Measurements from ENCODE around the gene BPIFB1. TPM values are rescaled to one million over a fixed set of nuclear protein-coding genes. Genes with fewer than 3 reads are reported as not detected.

Gene BPIFB1
- total RNA-seq, 1 donor from 2014 or later: not detected

DNA sequence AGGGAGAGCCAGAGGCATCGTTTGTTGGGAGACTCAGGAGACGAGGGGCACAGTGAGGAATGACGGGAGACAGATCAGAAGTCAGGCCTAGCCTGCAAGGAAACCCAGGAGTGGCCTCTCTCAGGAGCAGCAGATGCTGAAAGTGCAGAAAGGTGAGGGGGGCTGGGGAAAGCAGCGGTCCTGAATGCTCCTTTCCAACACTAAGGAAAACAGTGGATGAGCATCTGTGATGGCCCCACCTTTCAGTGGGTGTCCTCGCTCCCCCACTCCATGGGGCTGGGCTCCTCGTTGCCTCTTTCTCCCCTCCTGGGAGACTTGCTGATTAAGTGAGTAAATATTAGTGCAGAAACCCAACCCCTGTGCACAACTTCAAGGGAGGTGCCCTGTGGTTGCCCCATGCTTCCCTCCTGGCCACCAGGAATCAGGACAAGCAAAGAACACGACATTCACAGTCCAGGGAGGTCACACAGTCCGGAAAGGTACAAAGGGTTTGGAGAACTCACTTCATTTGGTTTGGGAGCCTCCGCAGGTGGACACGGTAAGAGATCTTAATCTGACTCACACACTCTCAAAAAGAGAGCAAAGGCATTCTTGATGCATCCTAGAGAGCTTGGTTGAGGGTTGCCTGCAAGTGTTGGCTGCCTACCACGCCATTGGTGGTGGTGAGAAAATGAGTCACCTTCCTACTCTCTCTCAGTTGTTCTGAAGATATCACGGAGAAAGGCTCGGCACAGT, 9.7 kb upstream of the BPIFB1 start:
- Mint-ChIP-seq H3K27me3 (ENCODE audit: insufficient read depth, low read depth) (peaks cover 14% of the 10 kb centered on the region), H3K4me1 (peaks cover 10% of the 10 kb centered on the region)
- no peak for DNase-seq (ENCODE audit: low spot score)

DNA sequence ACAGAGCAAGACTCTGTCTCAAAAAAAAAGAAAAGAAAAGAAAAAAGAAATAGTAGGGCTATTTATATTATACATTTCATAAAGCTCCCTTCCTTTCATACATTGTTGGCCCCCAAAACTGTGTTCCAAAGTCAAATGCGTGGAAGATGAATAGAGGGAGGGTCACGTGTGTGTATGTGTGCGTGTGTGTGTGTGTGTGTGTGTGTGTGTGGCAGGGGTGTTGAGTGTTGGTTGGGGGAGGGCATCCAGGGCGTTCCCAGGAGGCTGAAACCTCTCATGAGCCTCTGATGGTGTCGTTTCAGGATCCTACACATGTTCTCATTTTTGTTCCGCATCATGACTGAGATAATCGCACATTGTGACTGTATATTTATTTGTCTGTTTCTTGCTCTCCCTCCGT, 7.8 kb upstream of the BPIFB1 start:
- H3K27ac Mint-ChIP-seq: peak overlapping the region; percentile 57
- H2AFZ ChIP-seq (replicated peaks): no peak overlapping the region
- no peaks in the 10 kb centered on the region for H3K36me3 Mint-ChIP-seq
- no peak overlapping the region for H3K27ac ChIP-seq
- no peaks in the 10 kb centered on the region for H3K36me3 ChIP-seq
- H3K4me1 ChIP-seq: peaks cover 13% of the 10 kb centered on the region
- H3K9me3 Mint-ChIP-seq: no peaks in the 10 kb centered on the region
- peaks cover 18% of the 10 kb centered on the region for H3K27me3 Mint-ChIP-seq (ENCODE audit: insufficient read depth, low read depth)
- no peak overlapping the region for H3K4me3 ChIP-seq
- H3K9me3 ChIP-seq (ENCODE audit: low read depth): no peaks in the 10 kb centered on the region
- no peak overlapping the region for H3K4me2 ChIP-seq
- no peaks in the 10 kb centered on the region for H3K79me2 ChIP-seq (ENCODE audit: low read depth)
- H3K4me1 Mint-ChIP-seq: peaks cover 10% of the 10 kb centered on the region
- H3K4me3 Mint-ChIP-seq: no peak overlapping the region
- TF ChIP-seq, protein P1, sequence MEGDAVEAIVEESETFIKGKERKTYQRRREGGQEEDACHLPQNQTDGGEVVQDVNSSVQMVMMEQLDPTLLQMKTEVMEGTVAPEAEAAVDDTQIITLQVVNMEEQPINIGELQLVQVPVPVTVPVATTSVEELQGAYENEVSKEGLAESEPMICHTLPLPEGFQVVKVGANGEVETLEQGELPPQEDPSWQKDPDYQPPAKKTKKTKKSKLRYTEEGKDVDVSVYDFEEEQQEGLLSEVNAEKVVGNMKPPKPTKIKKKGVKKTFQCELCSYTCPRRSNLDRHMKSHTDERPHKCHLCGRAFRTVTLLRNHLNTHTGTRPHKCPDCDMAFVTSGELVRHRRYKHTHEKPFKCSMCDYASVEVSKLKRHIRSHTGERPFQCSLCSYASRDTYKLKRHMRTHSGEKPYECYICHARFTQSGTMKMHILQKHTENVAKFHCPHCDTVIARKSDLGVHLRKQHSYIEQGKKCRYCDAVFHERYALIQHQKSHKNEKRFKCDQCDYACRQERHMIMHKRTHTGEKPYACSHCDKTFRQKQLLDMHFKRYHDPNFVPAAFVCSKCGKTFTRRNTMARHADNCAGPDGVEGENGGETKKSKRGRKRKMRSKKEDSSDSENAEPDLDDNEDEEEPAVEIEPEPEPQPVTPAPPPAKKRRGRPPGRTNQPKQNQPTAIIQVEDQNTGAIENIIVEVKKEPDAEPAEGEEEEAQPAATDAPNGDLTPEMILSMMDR (IDR thresholded peaks at IDR 0.05): no peak
- TF ChIP-seq EZH2phosphoT487 (IDR thresholded peaks at IDR 0.05) (no peak), EZH2 (IDR thresholded peaks at IDR 0.05) (no peak)
- DNase-seq (ENCODE audit: low spot score): no peak
- H3F3A ChIP-seq (ENCODE audit: low read depth): no peaks in the 10 kb centered on the region
- H4K20me1 ChIP-seq (ENCODE audit: low read depth): no peaks in the 10 kb centered on the region
- H3K27me3 ChIP-seq: no peaks in the 10 kb centered on the region
- no peak overlapping the region for H3K9ac ChIP-seq

More for the DNA sequence above, 9.7 kb upstream of the BPIFB1 start:
- Histone ChIP-seq H3K27ac (no peak overlapping the region), H3K27me3 (no peaks in the 10 kb centered on the region), H3K4me1 (peaks cover 10% of the 10 kb centered on the region), H3F3A (ENCODE audit: low read depth) (no peaks in the 10 kb centered on the region), H3K9me3 (ENCODE audit: low read depth) (no peaks in the 10 kb centered on the region), H3K9ac (no peak overlapping the region), H3K4me3 (no peak overlapping the region), H2AFZ (replicated peaks) (no peak overlapping the region), H3K4me2 (no peak overlapping the region), H4K20me1 (ENCODE audit: low read depth) (no peaks in the 10 kb centered on the region), H3K36me3 (no peaks in the 10 kb centered on the region), H3K79me2 (ENCODE audit: low read depth) (no peaks in the 10 kb centered on the region)
- Mint-ChIP-seq H3K4me3 (no peak overlapping the region), H3K36me3 (no peaks in the 10 kb centered on the region), H3K27ac (no peak overlapping the region), H3K9me3 (no peaks in the 10 kb centered on the region)
- TF ChIP-seq EZH2 (IDR thresholded peaks at IDR 0.05) (no peak), EZH2phosphoT487 (IDR thresholded peaks at IDR 0.05) (no peak)
- TF ChIP-seq, protein P1 (IDR thresholded peaks at IDR 0.05): no peak

DNA sequence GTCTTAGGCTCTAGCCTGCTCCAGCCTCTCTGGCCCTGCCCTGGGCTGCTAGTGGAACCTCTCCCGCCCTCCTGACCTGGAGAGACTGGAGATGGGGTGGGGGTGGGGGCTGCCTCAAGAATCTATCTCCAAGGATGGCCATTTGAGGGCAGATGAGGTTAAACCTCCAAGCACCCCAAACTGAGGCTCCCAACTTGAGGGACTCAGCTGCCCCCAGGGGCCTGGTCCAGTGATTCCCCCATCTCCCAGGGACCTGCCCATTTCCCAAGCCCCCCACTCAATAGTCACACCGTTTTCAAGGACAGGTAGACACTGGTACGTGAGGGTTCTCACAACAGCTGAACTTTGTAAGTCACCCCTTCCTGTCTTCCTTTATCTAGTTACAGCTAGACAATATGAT, 7.1 kb upstream of the BPIFB1 start:
- H3K79me2 ChIP-seq (ENCODE audit: low read depth): no peaks in the 10 kb centered on the region
- H3K36me3 Mint-ChIP-seq: no peaks in the 10 kb centered on the region
- no peaks in the 10 kb centered on the region for H3F3A ChIP-seq (ENCODE audit: low read depth)
- no peaks in the 10 kb centered on the region for H3K9me3 ChIP-seq (ENCODE audit: low read depth)
- no peak for DNase-seq (ENCODE audit: low spot score)
- H3K27ac Mint-ChIP-seq: peak overlapping the region; percentile 61
- no peak overlapping the region for H3K27ac ChIP-seq
- no peak overlapping the region for H3K9ac ChIP-seq
- no peaks in the 10 kb centered on the region for H3K9me3 Mint-ChIP-seq
- H3K36me3 ChIP-seq: no peaks in the 10 kb centered on the region
- H3K4me1 Mint-ChIP-seq: peaks cover 10% of the 10 kb centered on the region
- no peak overlapping the region for H3K4me3 Mint-ChIP-seq
- peaks cover 23% of the 10 kb centered on the region for H3K27me3 Mint-ChIP-seq (ENCODE audit: insufficient read depth, low read depth)
- no peak for TF ChIP-seq EZH2phosphoT487 (IDR thresholded peaks at IDR 0.05)
- TF ChIP-seq EZH2 (IDR thresholded peaks at IDR 0.05): no peak
- TF ChIP-seq, protein P1 (IDR thresholded peaks at IDR 0.05): no peak
- H3K4me2 ChIP-seq: no peak overlapping the region
- H3K27me3 ChIP-seq: no peaks in the 10 kb centered on the region
- peaks cover 13% of the 10 kb centered on the region for H3K4me1 ChIP-seq
- H4K20me1 ChIP-seq (ENCODE audit: low read depth): no peaks in the 10 kb centered on the region
- H3K4me3 ChIP-seq: no peak overlapping the region
- H2AFZ ChIP-seq (replicated peaks): no peak overlapping the region

Measured in neural progenitor cell (in vitro differentiated cells).